ENCODE measurements around the gene TMIE. TPM values are rescaled to one million over a fixed set of nuclear protein-coding genes. Genes with fewer than 3 reads are reported as not detected.

Gene TMIE
- total and polyA plus RNA-seq, 10 of the 15 experiments (the other 5 are each of a cell fraction or from before 2014, with no cell fraction given), result not detected

GRCh38 chr3:46685446-46685845, 15.7 kb upstream of the TMIE start (continued):
- TF ChIP-seq REST (IDR thresholded peaks at IDR 0.05; ENCODE audit: low read depth, low read length) (no peak), HDAC2 (IDR thresholded peaks at IDR 0.05) (no peak), SREBF1 (IDR thresholded peaks at IDR 0.05; ENCODE audit: low read length) (no peak), ZSCAN29 (IDR thresholded peaks at IDR 0.05) (no peak)

GRCh38 chr3:46690798-46691197, 10.4 kb upstream of the TMIE start:
- Histone ChIP-seq H3K4me3 (no peak overlapping the region), H3K27ac (ENCODE audit: control insufficient read depth, insufficient read depth) (no peak overlapping the region), H3K27me3 (replicated peaks in 1 of 2; ENCODE audit: control insufficient read depth in 2 of 2, insufficient read depth in 2 of 2, low read length in 1 of 2) (peaks cover 5 to 8% of the 10 kb centered on the region in 2 experiments), H3K9ac (ENCODE audit: control insufficient read depth, insufficient read depth, low read length) (no peak overlapping the region), H3K4me1 (ENCODE audit: control insufficient read depth, insufficient read depth, low read length) (peaks cover 7% of the 10 kb centered on the region), H3K36me3 (ENCODE audit: control insufficient read depth in 2 of 2, insufficient read depth in 2 of 2, low read length in 1 of 2) (no peaks in the 10 kb centered on the region), H3K4me2 (ENCODE audit: control insufficient read depth, insufficient read depth) (no peak overlapping the region), H3K9me3 (replicated peaks; ENCODE audit: control insufficient read depth, insufficient read depth, low read length) (no peaks in the 10 kb centered on the region), H2AFZ (ENCODE audit: control insufficient read depth, low read depth, low read length) (no peak overlapping the region), H4K20me1 (ENCODE audit: control insufficient read depth, insufficient read depth) (no peaks in the 10 kb centered on the region), H3K79me2 (ENCODE audit: control insufficient read depth, insufficient read depth, low read length) (no peaks in the 10 kb centered on the region)
- in situ Hi-C loops (cut with MboI) (no loop called here), intact Hi-C loops (cut with micrococcal nuclease; ENCODE audit: unreplicated experiment) (no loop called here)
- ChIA-PET POLR2A (no interaction called here), CTCF (no interaction called here), SMC1A (ENCODE audit: uncharacterized antibody, unreplicated experiment) (no interaction called here), RAD21 (ENCODE audit: unreplicated experiment) (no interaction called here)
- DNase-seq (ENCODE audit: low read depth, low spot score) (no peak), ATAC-seq (no peak), FAIRE-seq (no peak)
- 38% methylated on average over 5 of the region's 5 CpGs for WGBS (ENCODE audit: insufficient coverage, insufficient replicate concordance, low lambda C conversion rate, missing lambda C conversion rate)
- BruUV-seq (replicated peaks), result no TSS peak
- no peak for TF ChIP-seq PAX5 (IDR thresholded peaks at IDR 0.05; ENCODE audit: borderline replicate concordance, low read depth, low read length)
- no peak for TF ChIP-seq SMC3 (IDR thresholded peaks at IDR 0.05; ENCODE audit: borderline replicate concordance, low read length)
- no peak for TF ChIP-seq CHD1 (IDR thresholded peaks at IDR 0.05; ENCODE audit: low read depth, low read length)
- no peak for TF ChIP-seq JUND (IDR thresholded peaks at IDR 0.05; ENCODE audit: low read depth, low read length)
- no peak for TF ChIP-seq LARP7 (IDR thresholded peaks at IDR 0.05)
- TF ChIP-seq NFXL1 (IDR thresholded peaks at IDR 0.05; ENCODE audit: borderline replicate concordance), result no peak
- TF ChIP-seq ZNF384 (IDR thresholded peaks at IDR 0.05; ENCODE audit: borderline replicate concordance, low read depth, low read length), result no peak
- no peak for TF ChIP-seq CREB1 (IDR thresholded peaks at IDR 0.05; ENCODE audit: low read depth)
- no peak for TF ChIP-seq RFX5 (IDR thresholded peaks at IDR 0.05; ENCODE audit: low read depth, low read length)
- no peak for TF ChIP-seq SP1 (IDR thresholded peaks at IDR 0.05; ENCODE audit: low read depth, low read length)
- no peak for TF ChIP-seq TBL1XR1 (IDR thresholded peaks at IDR 0.05; ENCODE audit: low read depth, low read length)
- no peak for TF ChIP-seq GATAD2B (conservative IDR thresholded peaks at IDR 0.05; ENCODE audit: low read depth)
- no peak for TF ChIP-seq NR2C2 (IDR thresholded peaks at IDR 0.05; ENCODE audit: borderline replicate concordance, control insufficient read depth, insufficient read length, low read depth)
- TF ChIP-seq NKRF (conservative IDR thresholded peaks at IDR 0.05), result no peak
- TF ChIP-seq ELK1 (IDR thresholded peaks at IDR 0.05; ENCODE audit: low read depth, low read length), result no peak

All from GM12878 (cell line).